Psoas muscle (tissue), 8 donors: ENCODE data around the gene CCDC57. TPM values are rescaled to one million over a fixed set of nuclear protein-coding genes. Genes with fewer than 3 reads are reported as not detected.
A peak's percentile ranks its signal among the peaks of the same experiment; 100 is the strongest.

Experiments
- ATAC-seq, 4 donors: fragments of 200-7000 bp; cut with Tn5 transposase; one replicate each; pipeline ENCODE4 v1.9.1; 2020; ENCODE audit warnings: moderate library complexity in 3 of 4, mild to moderate bottlenecking in 2 of 4
- DNase-seq, 2 donors: peaks; one replicate each; pipeline ENCODE4 v3.0.0-alpha.2; 2020
- H3K27ac ChIP-seq: fragments of 200-600 bp; one replicate; pipeline ENCODE4 v1.8.0; 2022
- H3K27me3 ChIP-seq, 3 donors: fragments of 200-600 bp in 1 of 3; one replicate each; pipeline versions ENCODE4 v1.6.1 to v1.8.0; 2013 to 2022; ENCODE audit warnings: low read length in 2 of 3, mild to moderate bottlenecking in 2 of 3, moderate library complexity in 1 of 3; ENCODE audit not compliant: insufficient read depth in 3 of 3
- H3K36me3 ChIP-seq, 2 donors: fragments of 200-600 bp in 1 of 2; one replicate each; pipeline versions ENCODE4 v1.6.1 to v1.8.0; 2013 to 2022; ENCODE audit warnings: low read depth in 1 of 2, mild to moderate bottlenecking in 1 of 2, moderate library complexity in 1 of 2; ENCODE audit not compliant: insufficient read depth in 1 of 2
- H3K4me1 ChIP-seq: fragments of 200-600 bp; one replicate; pipeline ENCODE4 v1.8.0; 2022
- H3K4me3 ChIP-seq: fragments of 200-600 bp; one replicate; pipeline ENCODE4 v1.8.0; 2022; ENCODE audit warnings: mild to moderate bottlenecking
- H3K9me3 ChIP-seq: fragments of 200-600 bp; one replicate; pipeline ENCODE4 v1.8.0; 2022
- WGBS, 3 donors: extraction: QIAGEN DNeasy Blood & Tissue Kit; methylation state at CpG; one replicate each; pipeline versions ENCODE4 v1.1.6 to v1.1.7; 2013; 5-methylcytosine and 5-hydroxymethylcytosine counted together
- intact Hi-C, 2 donors: fragments of 100-400 bp; cut with DNase I; formaldehyde crosslinking; loops; one replicate each; pipeline versions ENCODE4 v1.11.0 to v1.14.2; 2022
- polyA plus RNA-seq, 3 donors: library from polyadenylated mRNA; stranded (reverse); fragments of 200-250 nt; gene quantifications; one replicate each; pipeline ENCODE4 v1.2.3, GENCODE V29; 2013
- total RNA-seq, 4 donors: library from RNA; stranded (reverse); fragmentation: NEBNext Ultra II Directional in 2 of 4; extraction: Animal tissue kit (Norgen Biotek cat#: 25700) in 2 of 4; gene quantifications; one replicate each; pipeline versions ENCODE4 v1.2.1 to v1.2.4, GENCODE V29; 2021 to 2023
- TF ChIP-seq, protein P1 (sequence below): fragments of 200-600 bp; IDR thresholded peaks from one replicate; pipeline ENCODE4 v1.8.0; 2022; ENCODE audit warnings: antibody characterized with exemption
- donor health status: healthy with polysubstance abuse.
- donor health status: DM: no; HTN: no; CAD: no; lungs with moderate emphysema.
- donor health status: Bipolar disorder and iron deficiency.
- donor health status: healthy.
- donor health status: DM: yes; HTN: yes; CAD: no.
- donor health status: DM: no; HTN: no; CAD: no.
- donor health status: DM: no; HTN: no; CAD: no.
- donor health status: DM: yes; HTN: yes; CAD: no.

The CCDC57 gene
- total and polyA plus RNA-seq, 7 donors, result 7.2 to 15.3 (median 11.1) TPM

DNA sequence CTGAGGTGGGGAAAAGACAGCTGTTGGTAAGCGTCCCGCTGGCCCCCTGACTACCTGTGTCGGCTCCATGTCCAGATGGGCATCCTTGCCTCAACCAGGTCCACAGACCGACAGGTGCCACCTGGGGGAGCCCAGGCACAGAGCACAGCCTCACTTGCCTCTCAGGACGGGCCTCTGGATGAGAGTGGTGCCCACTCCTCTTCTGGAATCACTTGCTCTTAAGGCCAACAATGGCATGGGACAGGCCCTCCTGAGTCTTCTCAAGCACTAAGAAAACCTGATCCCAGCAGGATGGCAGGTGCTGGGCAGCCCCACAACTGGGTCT lies 33.4 kb upstream of the CCDC57 start:
- Histone ChIP-seq H3K27ac (peak overlapping the region; percentile 87), H3K36me3 (peaks cover 16 to 78% of the 10 kb centered on the region in 2 donors), H3K27me3 (no peaks in the 10 kb centered on the region), H3K4me1 (peaks cover 52% of the 10 kb centered on the region), H3K9me3 (no peaks in the 10 kb centered on the region), H3K4me3 (no peak overlapping the region)
- ATAC-seq (no peak), DNase-seq (peak in 1 of 2 donors; percentile 14)
- WGBS, 3 donors, result 90 to 96% (median 95%) methylated on average over 5 of the region's 5 CpGs
- TF ChIP-seq, protein P1, sequence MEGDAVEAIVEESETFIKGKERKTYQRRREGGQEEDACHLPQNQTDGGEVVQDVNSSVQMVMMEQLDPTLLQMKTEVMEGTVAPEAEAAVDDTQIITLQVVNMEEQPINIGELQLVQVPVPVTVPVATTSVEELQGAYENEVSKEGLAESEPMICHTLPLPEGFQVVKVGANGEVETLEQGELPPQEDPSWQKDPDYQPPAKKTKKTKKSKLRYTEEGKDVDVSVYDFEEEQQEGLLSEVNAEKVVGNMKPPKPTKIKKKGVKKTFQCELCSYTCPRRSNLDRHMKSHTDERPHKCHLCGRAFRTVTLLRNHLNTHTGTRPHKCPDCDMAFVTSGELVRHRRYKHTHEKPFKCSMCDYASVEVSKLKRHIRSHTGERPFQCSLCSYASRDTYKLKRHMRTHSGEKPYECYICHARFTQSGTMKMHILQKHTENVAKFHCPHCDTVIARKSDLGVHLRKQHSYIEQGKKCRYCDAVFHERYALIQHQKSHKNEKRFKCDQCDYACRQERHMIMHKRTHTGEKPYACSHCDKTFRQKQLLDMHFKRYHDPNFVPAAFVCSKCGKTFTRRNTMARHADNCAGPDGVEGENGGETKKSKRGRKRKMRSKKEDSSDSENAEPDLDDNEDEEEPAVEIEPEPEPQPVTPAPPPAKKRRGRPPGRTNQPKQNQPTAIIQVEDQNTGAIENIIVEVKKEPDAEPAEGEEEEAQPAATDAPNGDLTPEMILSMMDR, result no peak
- intact Hi-C loops, result loop anchor here in 1 of 2 donors (5.0 kb wide), 1 partner anchor 71 kb away; the partner anchor contains the start of gene CD7

DNA sequence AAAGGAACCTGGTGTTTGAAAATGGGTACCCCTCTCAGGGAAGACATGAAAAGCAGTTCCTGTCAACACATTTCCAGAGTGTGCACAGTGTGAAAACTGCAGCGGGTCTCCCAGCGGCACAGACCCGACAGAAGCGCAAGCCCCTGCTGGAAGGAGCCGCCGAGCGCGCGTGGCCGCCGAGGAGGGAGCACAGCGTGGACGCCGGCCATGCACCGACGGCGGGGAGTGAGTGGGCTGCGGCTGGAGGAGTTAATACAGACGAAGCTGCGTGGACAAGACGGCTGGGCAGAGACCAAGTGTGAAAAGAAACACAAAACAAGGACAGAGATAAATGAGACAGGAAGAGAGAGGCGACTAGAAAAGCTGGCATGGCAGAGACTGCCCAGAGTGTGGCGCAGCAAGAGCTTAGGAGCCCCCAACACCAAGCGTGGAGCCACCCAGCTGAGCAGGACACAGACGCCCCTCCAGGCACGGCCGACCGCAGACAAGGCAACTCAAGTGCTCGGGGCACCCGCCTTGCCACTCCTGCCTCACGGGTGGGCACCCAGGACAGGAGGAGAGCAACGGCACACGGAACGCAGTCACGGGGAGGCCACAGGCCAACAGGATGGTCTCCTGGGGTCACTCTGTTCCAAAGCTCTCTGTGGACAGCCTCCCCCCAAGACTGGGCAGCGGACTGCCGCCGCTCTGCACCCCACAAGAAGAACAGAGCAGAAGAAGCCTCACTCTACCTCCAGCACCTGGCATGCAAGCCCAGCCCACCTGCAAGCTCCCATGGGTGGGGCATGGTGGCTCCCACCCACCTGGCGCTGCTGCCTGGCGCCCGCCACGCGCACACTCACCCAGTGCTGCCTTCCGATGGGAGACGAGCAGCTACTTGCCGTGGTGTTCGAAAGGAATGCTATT lies 32.7 kb upstream of the CCDC57 start:
- Histone ChIP-seq H3K4me3 (no peak overlapping the region), H3K9me3 (no peaks in the 10 kb centered on the region), H3K36me3 (peaks cover 13 to 72% of the 10 kb centered on the region in 2 donors), H3K4me1 (peaks cover 58% of the 10 kb centered on the region), H3K27me3 (no peaks in the 10 kb centered on the region), H3K27ac (peak overlapping the region; percentile 87)
- 87 to 89% (median 88%) methylated on average over 43 to 47 of the region's 47 CpGs for WGBS, 3 donors
- ATAC-seq (no peak), DNase-seq (peak; percentile 29 to 53)
- TF ChIP-seq, protein P1, result no peak
- intact Hi-C loops, result loop anchor here in 1 of 2 donors (5.0 kb wide), 1 partner anchor 72 kb away; the partner anchor contains the start of gene CD7

DNA sequence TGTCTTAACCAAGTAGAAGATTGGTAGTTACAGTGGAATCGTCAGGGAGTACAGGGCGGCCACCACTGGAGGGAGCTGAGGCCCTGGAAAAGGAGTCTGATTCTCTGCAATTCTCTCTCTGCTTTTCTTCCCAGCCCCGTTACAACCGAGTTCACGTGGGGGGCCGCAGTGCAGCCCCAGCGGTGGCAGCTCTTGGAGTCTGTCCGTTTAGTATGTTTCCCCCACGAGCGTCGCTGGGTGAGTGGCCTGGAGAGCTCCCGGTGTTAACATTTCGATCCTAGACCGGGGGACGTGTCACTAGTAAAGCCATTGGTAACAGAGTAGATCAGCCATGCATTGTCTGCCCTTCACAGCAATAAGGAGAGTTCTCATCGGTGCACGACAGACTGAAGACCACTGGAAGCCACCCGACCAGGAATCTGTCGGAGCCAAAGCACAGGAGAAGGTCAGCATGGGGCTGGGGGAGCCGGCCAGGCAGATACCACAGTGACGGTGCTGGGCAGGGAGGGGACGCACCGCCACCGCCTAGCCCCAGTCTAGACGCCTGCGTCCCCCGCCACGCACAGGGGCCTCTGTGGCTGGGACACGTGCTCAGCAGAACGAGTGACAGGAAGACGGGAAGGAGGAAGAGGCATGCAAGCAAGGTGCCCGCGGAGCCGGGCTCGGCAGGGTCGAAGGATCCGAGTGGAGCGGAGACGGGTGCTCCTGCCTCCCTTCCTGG lies 31.9 kb upstream of the CCDC57 start:
- intact Hi-C loops, result loop anchor here in 1 of 2 donors (5.0 kb wide), 1 partner anchor 73 kb away; the partner anchor contains the start of gene CD7

DNA sequence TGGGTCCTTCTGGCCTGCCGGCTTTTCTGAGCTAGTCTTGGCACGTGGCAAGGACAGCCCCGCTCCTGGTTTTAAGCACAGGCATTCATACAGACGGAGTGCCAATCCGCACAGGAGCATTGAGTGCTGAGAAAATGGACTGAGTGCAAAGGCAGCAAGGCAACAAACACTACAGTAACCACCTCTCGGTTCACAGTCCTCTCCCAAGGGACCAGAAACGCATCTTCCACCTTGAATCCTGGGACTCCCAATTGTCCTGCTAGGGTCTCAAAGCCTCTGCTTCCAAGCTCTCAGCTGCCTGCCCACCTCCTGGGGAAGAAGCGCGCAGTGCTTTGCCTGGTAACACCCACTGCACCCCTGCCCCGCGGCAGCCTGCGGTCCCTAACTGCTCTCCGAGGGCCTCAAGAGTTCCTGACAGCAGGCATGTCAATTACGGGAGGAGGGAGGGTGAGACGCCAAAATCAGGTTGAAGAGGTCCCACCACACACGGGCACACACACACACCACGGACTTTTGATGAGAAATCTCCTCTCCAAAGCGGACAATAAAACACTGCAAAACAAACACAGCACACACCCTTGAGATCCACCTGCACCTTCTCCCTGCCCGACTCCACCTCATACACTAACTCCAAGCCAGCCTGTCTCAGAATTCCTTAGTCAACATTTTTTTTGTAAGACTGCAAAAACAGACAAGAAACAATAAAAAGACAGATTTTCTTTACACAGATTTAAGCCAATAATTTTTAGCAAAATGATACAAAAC lies 31.2 kb upstream of the CCDC57 start:
- intact Hi-C loops, result no loop called here
- H3K4me1 ChIP-seq, result peaks cover 74% of the 10 kb centered on the region
- no peak overlapping the region for H3K4me3 ChIP-seq
- peak overlapping the region; percentile 87 for H3K27ac ChIP-seq
- H3K9me3 ChIP-seq, result no peaks in the 10 kb centered on the region
- ATAC-seq (no peak), DNase-seq (peak in 1 of 2 donors; percentile 56)
- whole genome bisulfite sequencing, 3 donors, result 80 to 90% (median 80%) methylated on average over 19 of the region's 19 CpGs
- H3K27me3 ChIP-seq, result no peaks in the 10 kb centered on the region
- TF ChIP-seq, protein P1, result no peak
- H3K36me3 ChIP-seq, result peaks cover 5 to 66% of the 10 kb centered on the region in 2 donors

More for the DNA sequence above, 31.9 kb upstream of the CCDC57 start:
- DNase-seq, result peak; percentile 40 to 59
- Histone ChIP-seq H3K4me3 (no peak overlapping the region), H3K36me3 (peaks cover 6 to 66% of the 10 kb centered on the region in 2 donors), H3K27me3 (no peaks in the 10 kb centered on the region), H3K27ac (peak overlapping the region; percentile 87), H3K4me1 (peaks cover 66% of the 10 kb centered on the region), H3K9me3 (no peaks in the 10 kb centered on the region)
- 80 to 86% (median 82%) methylated on average over 38 to 39 of the region's 39 CpGs for WGBS, 3 donors
- TF ChIP-seq, protein P1, result peak; percentile 38
- no peak for ATAC-seq
